IPS-NIHi11 (cell line): ENCODE results near the gene RNF103.
"Not testable (repeated sequence)": the region's sequence is repeated elsewhere in the genome, so short reads cannot be mapped to it uniquely, and the experiment has no call there.

Source experiments
- DNase-seq: peaks from one replicate; pipeline ENCODE4 v3.0.0; 2012; ENCODE audit warnings: mixed read lengths, low spot score

RNF103 gene

GRCh38 chr2:86624267-86624547 lies 542 bp upstream of the RNF103 start:
- no peak for DNase-seq

- no peak for DNase-seq
These were observed 597 bp downstream of the RNF103 start for GRCh38 chr2:86623043-86623493.

GRCh38 chr2:86622519-86623042 lies 1.1 kb downstream of the RNF103 start:
- DNase-seq = peak; percentile 18

GRCh38 chr2:86621280-86621943 lies 2.3 kb downstream of the RNF103 start:
- no peak for DNase-seq

GRCh38 chr2:86617738-86618137 lies 5.9 kb downstream of the RNF103 start:
- DNase-seq = no peak

GRCh38 chr2:86617153-86617552 lies 6.5 kb downstream of the RNF103 start:
- DNase-seq = no peak

- no peak for DNase-seq
These were observed 7.2 kb downstream of the RNF103 start for GRCh38 chr2:86616502-86616901.

- no peak for DNase-seq
These were observed 8.1 kb downstream of the RNF103 start for GRCh38 chr2:86615596-86615995.

GRCh38 chr2:86613515-86613914 lies 10.2 kb downstream of the RNF103 start:
- no peak for DNase-seq

- DNase-seq = no peak
These were observed 12.8 kb downstream of the RNF103 start for GRCh38 chr2:86610871-86611270.

- no peak for DNase-seq
These were observed 14.7 kb downstream of the RNF103 start for GRCh38 chr2:86608832-86609410.

- DNase-seq = no peak
These were observed 19.8 kb downstream of the RNF103 start for GRCh38 chr2:86603905-86604304.

- no peak for DNase-seq
These were observed 24.7 kb downstream of the RNF103 start for GRCh38 chr2:86598966-86599365.

- DNase-seq = no peak
These were observed 27.5 kb downstream of the RNF103 start for GRCh38 chr2:86596118-86596517.

- no peak for DNase-seq
These were observed 30.4 kb downstream of the RNF103 start for GRCh38 chr2:86593266-86593665.

- no peak for DNase-seq
These were observed 31.0 kb downstream of the RNF103 start for GRCh38 chr2:86592547-86593230.

GRCh38 chr2:86589701-86590100 lies 34.0 kb downstream of the RNF103 start:
- not testable (repeated sequence) for DNase-seq

GRCh38 chr2:86584151-86584913 lies 39.3 kb downstream of the RNF103 start:
- no peak for DNase-seq

GRCh38 chr2:86580560-86580959 lies 43.1 kb downstream of the RNF103 start:
- DNase-seq = no peak

- no peak for DNase-seq
These were observed 45.7 kb downstream of the RNF103 start for GRCh38 chr2:86577817-86578456.

GRCh38 chr2:86570059-86570458 lies 53.6 kb downstream of the RNF103 start:
- no peak for DNase-seq

- no peak for DNase-seq
These were observed 56.9 kb downstream of the RNF103 start for GRCh38 chr2:86566821-86567190.
